ENCODE data around the gene MAP3K9. TPM values are rescaled to one million over a fixed set of nuclear protein-coding genes. Genes with fewer than 3 reads are reported as not detected.

MAP3K9 gene
- total RNA-seq, result 0.57 and 0.65 TPM in 2 replicates

GRCh38 chr14:70809225-70810219 is at the start of gene MAP3K9:
Gene MAP3K9, minus strand, starts transcription at chr14:70809513. Its CDS starts 342 bp downstream, at chr14:70809171.

Other genes with a start within 250 kb of the MAP3K9 start
- gene MED6, start 208.9 kb downstream of the MAP3K9 start, total RNA-seq, result 30.7 and 31.1 TPM in 2 replicates
- gene TTC9, start 167.6 kb downstream of the MAP3K9 start, total RNA-seq, result 0.65 and 1.3 TPM in 2 replicates
- gene PCNX1, start 97.9 kb upstream of the MAP3K9 start, total RNA-seq, result 47.6 and 53.2 TPM in 2 replicates